HG02678 (cell line): ENCODE results near the gene C1orf52.
"Not testable (repeated sequence)": the region's sequence is repeated elsewhere in the genome, so short reads cannot be mapped to it uniquely, and the experiment has no call there.

Experiments
- ATAC-seq: cut with Tn5 transposase; IDR thresholded peaks from one replicate; pipeline ENCODE4 v1.9.1; 2021; ENCODE audit warnings: mild to moderate bottlenecking, moderate library complexity; ENCODE audit not compliant: unreplicated experiment

The C1orf52 gene

DNA sequence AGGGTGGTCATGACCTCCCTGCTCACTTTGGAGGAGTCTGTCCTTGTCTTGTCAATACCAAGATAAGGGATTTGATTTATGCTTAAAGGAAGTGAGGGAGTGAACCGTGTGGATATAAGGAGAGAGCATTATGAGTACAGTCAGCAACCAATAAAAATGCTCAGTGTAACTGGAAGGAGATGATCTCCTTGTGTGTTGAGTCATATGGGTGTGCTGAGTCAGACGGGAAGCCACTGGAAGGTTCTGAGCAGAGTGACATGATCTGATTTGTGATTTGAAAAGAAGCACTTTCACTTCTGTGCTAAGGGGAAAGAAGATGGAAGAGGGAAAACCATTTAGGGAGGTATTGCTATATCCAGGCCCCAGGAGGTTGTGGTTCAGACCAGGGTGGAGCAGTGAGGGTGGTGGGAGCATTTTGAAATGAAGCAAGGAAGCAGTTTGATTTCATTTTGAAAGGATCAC lies 19.4 kb upstream of the C1orf52 start:
- no peak for ATAC-seq

DNA sequence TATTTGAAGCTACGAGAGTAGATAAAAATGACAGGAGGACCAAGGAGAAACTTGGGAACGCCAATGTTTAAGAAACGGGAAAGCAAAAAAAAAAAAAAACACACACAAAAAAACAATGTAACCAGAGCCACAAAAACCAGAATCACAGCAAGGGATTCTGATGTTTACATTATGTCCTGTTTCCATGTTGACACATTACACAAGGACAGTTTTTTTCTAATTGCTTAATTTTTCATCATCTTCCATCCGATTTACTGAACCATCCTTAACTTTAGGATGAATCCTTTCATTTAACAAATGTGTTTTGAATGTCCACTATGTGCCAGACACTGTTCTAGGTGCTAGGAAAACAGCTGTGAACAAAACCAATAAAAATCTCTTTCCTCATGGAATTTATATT lies 18.3 kb upstream of the C1orf52 start:
- no peak for ATAC-seq

DNA sequence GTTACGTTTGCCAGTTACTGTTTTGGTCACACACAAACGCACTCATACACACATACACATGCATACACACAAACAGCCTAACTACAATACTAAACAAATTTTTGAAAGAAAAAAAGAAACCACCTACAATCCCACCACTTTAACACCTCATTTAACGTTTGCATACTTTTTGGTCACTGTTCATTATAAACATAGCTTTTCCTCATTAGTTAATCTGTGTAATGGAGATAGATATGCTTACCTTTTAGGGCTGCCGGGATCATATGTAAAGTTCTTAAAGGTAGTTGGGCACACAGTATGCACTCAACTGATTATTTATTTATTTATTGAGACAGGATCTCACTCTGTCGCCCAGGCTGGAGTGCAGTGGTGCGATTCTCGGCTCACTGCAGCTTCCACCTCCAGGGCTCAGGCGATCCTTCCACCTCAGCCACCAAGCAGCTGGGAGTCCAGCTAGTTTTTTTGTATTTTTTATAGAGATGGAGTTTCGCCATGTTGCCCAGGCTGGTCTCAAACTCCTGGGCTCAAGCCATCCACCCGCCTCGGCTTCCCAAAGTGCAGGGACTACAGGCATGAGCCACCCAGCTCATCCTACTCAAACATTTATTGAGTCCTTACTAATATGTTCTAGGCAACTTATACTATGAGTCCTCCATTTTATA lies 17.6 kb upstream of the C1orf52 start:
- no peak for ATAC-seq

DNA sequence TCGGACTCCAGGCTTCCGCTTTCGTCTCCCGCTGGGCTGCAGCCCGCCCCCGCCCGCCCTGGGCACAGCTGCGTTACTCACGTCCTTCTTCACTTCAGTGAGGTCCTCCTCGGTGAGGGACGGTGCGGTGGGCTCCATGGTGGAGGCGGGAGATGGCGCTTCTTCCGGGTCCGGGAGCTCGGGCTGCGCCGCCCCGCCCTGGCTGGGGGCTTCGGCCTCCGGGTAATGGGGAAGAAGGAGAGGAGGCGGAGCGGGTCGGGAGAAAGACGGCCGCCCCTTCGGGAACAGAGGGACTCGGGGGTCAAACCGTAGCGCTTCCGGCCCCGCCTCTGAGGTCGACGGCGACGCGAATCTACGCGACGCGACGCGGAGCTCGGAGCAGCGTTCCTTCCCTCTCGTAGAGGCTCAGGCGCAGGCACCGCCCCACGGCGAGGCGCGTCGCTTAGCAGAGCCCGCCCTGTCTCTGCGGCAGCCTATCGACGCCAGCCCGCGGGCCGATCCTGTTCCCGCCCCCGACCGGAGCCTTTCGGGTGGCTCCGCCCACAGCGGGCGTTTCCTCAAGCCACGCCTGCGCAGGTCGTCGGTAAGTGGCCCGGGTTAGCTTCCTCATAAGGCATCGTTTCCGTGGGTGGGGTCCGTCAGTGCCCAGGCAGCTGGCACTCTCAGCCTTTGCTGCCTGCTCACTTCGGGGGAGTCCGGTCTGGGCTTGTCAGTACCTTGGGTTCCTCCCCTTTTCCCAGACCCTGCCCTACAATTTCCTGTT lies 16.9 kb upstream of the C1orf52 start, which contains the start of gene BCL10:
TSS of gene BCL10 (minus strand) at position 418 of the 763 bp plus-strand sequence. CDS start at position 138, 280 bp downstream.
- ATAC-seq, result peak; percentile 95

DNA sequence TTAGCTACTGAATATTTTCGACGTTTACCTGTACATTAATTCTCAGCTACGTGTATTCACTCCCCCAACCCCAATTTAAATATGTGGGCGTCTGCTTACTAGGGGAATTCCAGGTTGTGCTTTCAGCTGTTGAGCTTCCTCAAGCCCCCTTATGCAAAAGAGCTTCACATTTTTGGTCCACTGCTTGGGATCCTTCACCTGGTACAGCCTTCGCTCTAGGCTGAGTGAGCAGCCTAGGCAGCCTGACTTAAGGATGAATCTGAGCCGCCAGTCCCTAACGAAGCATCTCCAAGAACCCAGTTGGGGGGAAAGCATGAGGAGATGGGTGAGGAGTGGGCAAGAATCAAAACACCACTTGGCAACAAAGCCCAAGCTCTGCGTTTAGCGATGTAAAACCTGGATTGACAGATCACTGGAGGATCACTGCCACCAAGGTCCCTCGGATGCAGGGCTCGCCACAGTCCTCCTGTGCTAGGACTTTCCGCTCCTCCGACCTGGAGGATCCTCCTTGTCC lies 16.3 kb upstream of the C1orf52 start:
- ATAC-seq, result peak; percentile 17

DNA sequence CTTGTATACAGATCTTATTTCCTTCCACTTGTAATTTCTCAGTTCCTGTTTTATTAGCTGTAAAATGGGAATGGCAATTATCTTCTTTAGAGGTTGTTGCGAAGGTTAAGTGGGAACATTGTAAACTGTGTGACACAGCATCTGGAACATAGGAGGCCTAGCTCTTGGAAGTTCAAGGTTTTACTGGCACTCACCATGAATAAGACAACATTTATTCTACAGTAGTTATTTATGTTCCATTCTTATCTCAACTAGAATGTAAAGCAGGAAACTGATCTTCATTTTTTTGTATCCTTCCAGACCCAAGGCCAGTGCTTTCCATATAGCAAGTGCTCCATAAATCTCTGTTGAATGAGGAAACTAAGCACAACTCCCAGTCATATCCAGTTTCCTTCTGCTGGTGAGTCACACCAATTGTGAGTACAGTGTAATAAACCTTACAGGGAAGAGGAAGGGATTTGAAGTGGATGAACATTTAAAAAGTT lies 15.5 kb upstream of the C1orf52 start:
- no peak for ATAC-seq

DNA sequence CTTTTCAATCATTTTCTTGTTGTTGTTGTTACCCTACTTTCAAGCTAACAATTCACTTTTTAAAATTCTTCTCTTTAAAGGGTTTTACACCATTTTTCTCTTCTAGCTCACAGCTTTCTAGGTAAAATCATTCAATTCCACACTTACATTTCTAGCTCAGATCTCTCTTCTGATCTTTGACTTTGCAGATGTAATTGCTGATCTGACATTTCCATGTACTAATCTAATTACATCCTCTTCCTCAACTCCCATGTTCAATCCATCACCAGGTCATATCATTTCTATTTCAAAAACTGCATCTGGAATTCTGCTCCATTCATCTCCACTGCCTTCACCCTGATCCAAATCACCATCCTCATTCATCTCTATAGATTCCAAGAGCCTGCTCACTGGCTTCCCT lies 13.9 kb upstream of the C1orf52 start:
- no peak for ATAC-seq

DNA sequence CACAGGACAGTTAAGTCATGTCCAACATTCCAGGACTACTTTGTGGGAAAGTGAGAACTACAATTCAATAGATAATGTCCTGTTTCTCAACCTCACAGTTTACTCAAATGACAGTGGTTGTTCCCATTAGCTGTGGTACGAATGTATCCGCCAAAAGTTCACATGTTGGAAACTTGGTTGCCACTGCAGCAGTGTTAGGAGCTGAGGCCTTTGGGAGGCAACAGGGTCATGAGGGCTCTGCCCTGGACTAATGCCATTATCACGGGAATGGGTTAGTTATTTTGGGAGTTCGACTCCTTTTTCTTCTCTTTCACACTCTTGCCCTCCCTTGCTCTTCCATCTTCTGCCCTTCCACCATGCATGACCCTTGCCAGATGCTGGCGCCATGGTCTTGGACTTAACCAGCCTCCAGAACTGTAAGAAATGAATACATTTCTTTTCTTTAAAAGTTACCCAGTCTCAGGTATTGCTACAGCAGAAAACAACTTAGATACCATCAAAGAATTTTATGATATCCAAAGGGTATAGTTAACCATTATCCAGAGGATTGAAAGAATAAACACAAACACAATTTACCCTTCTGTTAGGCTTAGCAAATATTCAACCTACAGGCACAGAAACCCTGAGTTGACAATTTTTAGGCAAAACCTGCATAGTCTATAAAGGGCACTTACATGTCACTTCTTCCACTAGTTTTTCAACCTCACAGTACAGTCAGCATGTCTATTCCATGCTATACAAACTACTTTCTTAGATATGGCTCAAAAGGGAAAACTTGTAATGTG lies 9.5 kb upstream of the C1orf52 start:
- no peak for ATAC-seq

DNA sequence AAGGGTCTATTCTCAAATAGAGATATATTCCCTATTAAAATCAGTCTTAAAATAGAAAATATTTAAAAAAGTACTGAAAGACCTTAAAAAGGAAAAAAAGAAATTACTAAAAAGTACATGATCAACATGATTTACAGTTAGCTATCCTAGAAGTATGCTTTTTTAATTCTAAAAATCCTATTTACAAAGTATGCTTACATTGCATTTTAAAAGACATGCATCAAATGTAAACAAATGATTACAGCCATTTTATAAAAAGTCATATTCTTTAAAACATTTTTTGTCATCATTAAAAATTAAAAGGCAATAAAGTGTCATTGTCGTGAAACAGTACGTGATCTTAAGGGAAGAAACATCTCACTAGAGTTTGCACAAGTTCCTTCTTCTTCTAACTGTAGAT lies 7.9 kb upstream of the C1orf52 start:
- no peak for ATAC-seq

DNA sequence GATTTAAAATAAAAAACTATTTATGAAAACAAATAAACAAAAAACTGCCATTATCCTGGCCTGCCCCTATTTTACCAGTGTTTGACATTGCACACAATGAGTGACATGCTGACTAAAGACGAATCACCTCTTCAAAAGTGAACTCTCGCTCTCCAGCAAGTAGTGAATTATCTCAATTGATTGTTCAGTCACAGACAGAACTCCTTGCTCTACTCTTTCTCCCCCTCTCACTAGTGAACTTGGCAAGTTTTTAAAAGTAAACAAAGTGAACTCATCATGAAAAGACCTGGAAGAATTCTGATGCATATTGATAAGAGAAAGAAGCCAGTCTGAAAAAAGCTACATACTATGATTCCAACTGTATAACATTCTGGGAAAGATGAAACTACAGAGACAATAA lies 4.7 kb upstream of the C1orf52 start:
- no peak for ATAC-seq

DNA sequence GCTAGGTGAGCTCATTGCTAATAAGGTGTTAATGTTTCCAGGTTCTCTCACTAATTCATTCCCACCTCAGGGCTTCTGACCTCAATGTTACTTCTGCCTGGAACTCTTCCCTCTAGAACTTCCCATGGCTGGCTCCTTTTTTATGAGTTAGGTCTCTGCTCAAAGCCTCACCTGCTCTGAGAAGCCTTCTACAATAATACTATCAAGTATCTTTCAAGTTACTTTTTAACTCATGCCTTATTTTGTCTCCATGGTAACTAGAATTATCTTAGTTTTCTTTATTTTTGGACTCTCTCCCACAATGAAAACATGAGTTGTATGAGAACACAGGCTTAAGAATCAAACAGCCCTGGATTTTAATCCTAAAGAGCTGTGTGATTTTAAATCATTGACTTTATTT lies 3.5 kb upstream of the C1orf52 start:
- no peak for ATAC-seq

DNA sequence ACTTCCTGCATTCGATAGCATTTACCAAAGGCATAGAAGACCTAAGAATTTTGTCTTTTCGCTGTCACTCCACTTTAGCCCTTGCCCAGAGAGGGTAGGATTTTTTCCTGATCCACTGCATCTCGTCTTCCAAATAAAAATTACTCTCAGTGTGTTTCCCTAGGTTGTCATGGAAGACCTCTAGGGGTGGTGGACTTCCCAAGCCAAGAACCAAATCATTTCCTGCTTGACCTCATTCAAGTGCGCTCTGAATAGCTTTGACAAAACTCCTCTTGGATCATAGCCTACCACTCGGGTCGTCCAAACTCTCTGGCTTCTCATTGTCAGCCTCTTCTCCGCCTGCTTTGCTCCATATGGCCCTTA lies 431 bp upstream of the C1orf52 start:
- ATAC-seq, result no peak

DNA sequence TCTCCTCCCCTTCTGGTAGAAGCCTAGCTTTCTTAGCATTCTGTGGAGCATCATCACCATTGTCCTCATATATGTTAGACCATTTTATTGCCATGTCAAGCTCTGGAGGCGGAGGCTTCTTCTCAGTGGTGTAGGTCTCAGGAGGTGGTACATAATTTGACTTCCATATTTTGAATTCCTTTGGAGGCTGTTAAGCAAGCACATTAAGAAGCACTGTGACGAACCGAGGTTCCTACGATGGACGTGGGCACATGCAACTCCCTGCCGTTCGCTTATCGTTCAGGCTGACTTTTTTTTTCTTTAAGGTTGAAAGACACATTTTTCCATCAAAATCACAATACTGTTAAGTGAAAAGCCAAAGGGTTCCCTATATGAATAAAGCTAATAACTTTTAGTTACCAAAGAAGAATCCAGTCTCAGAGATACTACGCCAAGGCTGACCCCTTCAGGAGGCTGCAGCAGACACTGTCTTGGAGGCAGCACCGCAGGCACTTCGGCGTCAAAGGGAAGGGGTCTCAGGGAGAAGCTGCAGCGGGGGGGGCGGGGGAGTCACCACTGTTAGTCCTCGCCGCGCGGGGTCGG lies 835 bp downstream of the C1orf52 start:
- no peak for ATAC-seq

DNA sequence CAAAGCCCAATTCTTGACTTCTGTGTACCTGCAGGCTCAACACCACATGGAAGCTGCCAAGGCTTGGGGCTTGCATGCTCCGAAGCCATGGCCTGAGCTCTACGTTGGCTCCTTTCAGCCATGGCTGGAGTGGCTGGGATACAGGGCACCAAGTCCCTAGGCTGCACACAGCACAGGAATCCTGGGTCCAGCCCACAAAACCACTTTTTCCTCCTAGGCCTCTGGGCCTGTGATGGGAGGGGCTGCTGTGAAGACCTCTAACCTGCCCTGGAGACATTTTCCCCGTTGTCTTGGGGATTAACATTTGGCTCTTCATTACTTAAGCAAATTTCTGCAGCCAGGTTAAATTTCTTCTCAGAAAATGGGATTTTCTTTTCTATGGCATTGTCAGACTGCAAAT lies 10.4 kb downstream of the C1orf52 start:
- ATAC-seq, result not testable (repeated sequence)

DNA sequence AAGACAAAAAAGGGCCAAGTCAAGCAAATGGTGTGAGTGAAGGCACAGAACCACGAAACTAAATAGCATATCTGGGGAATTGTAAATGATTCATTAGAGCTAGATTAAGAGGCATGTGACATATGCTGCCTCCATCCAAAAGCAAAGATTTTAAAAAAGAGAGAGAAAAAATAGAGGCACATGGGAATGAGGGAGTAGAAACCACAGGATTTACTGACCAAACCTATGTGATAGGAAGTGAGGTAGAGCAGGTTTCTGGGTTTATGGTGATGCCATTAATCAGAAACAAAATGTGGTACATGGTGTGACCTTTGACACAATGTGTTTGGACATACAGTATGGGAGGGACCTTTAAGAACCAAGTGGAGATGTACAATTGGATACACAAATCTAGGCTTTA lies 13.6 kb downstream of the C1orf52 start:
- no peak for ATAC-seq

DNA sequence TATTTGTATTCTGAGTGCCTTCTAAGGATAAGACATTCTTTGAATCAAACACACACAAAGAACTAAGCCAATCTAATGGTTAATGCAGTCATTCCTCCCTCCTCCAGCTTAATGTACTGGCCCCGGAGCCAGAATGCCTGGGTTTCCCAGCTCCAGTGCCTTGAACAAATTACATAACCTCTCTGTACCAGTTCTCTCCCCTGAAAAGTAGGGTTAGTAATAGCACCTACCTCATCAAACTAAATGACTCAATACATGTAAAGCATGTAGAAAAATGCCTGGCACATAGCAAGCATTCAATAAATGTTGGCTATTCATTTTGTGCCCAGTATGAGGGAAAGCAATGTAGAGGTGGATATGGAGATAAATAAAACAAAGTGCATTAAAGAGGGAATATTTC lies 14.0 kb downstream of the C1orf52 start:
- ATAC-seq, result no peak

DNA sequence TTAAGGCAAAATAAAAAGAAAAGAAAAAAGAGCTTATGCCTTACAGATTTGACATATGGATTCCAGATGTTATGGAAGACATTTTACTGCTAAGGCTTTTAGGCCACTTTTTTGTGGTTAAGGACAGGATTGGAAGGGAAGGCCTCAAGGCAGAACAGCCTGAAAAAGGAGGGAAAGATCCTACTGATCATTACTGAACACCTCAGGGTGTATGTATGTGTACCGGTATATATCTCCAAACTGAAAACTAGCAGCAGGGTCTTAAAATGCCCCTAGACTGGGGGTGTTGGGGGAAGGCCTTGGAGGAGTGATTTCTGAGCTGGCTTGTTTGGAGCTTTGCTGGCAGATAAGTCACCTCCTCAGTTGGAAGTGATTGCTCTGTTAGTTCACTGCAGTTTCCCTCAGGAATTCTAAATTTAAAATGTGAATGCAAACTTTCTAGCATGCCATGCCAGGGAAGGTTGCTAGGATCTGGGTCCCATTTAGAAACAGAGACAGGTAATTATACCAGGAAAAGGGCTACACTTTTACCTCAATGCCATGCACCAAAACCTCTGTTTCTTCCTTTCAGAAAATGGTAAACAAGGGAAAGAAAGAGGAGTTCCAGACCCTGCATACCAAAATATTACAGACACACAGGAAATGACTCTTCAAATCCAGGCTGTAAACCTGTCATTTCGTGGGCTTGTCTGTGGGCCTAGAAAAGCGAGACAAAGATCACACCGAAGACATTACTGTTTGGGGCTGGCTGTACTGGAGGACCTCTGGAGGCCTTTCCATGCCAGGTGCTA lies 15.0 kb downstream of the C1orf52 start:
- ATAC-seq, result no peak

DNA sequence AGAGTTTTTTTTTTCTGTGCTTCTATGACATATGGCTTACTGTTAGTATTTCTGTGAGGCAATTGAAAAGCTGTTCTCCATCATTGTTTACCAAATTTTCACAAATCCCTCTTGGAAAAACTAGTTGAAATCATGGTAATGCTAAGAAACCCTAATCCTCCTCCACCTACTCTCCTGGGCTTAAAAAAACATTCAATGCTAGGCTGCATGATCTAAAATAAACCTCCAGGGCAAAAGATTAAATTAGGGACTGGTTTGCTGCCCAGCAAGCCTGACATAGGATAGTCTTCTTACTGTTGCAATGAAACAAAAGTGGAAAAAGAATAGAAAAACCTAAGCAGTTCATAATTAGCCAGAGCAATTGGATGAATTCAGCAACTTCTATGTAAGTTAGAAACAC lies 16.1 kb downstream of the C1orf52 start:
- no peak for ATAC-seq

DNA sequence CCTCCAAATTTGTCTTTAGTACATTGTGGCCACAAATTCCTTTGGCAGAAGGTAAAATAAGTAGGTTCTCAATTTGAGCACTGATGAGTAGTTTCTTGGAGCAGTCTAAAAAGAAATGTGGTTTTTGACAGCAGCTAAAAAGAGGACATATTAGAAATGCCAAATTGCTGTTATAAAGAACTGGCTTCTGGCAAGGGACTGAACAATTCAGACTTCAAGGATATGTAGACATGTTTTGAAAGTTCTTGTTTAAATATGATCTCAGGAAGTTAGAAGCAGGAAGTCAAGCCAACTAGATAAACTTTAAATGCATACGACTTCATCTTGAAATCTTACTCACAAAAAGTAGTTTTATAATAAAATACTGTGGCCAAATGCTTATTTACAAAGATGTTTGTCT lies 18.8 kb downstream of the C1orf52 start:
- ATAC-seq, result no peak

DNA sequence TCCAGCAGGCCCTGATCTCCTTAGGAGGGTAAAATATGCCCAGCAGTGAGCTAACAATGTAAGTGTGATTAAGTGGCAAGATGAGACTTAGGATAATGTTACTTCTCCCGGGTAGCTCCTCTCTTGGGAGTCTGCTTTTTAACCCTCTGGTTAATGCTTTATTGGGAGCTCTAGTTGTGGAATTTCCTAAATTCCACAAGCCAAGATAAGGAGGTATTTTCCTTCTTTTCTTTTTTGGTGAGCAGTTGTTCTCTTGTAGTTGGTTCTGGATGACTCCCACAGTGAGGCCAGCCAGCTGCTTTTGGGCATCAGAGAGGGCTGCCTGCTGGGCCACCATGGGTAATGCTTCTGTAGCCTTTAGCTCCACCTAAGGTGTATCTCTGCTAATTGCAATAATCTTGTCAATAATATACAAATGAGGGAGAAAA lies 19.3 kb downstream of the C1orf52 start:
- ATAC-seq, result no peak
